Hematopoietic multipotent progenitor cell treated with erythropoietin and hydrocortisone succinate and interleukin-3 and kit ligand, for 15 days (in vitro differentiated cells): Measurements from ENCODE around the gene CSRNP3.

Experiments
- DNase-seq: peaks from one replicate; pipeline ENCODE4 v3.0.0-alpha.2; 2015; ENCODE audit warnings: low spot score

CSRNP3 gene

GRCh38 chr2:165471349-165471950 is 2.0 kb downstream of the CSRNP3 start:
- no peak for DNase-seq

- DNase-seq, result no peak
Measured at GRCh38 chr2:165472922-165473321, 3.4 kb downstream of the CSRNP3 start.

- DNase-seq, result no peak
Measured at GRCh38 chr2:165474619-165475276, 5.2 kb downstream of the CSRNP3 start.

GRCh38 chr2:165475277-165476004 is 5.9 kb downstream of the CSRNP3 start:
- no peak for DNase-seq

GRCh38 chr2:165479856-165480255 is 10.4 kb downstream of the CSRNP3 start:
- no peak for DNase-seq

- no peak for DNase-seq
Measured at GRCh38 chr2:165494573-165494972, 25.1 kb downstream of the CSRNP3 start.

- DNase-seq, result no peak
Measured at GRCh38 chr2:165497659-165498317, 28.3 kb downstream of the CSRNP3 start.

- DNase-seq, result no peak
Measured at GRCh38 chr2:165499131-165499530, 29.6 kb downstream of the CSRNP3 start.

- no peak for DNase-seq
Measured at GRCh38 chr2:165500001-165500400, 30.5 kb downstream of the CSRNP3 start.

GRCh38 chr2:165500816-165501215 is 31.3 kb downstream of the CSRNP3 start:
- no peak for DNase-seq

- DNase-seq, result no peak
Measured at GRCh38 chr2:165505514-165505913, 36.0 kb downstream of the CSRNP3 start.

GRCh38 chr2:165508927-165509326 is 39.4 kb downstream of the CSRNP3 start:
- no peak for DNase-seq

GRCh38 chr2:165513479-165513878 is 44.0 kb downstream of the CSRNP3 start:
- DNase-seq, result no peak

- DNase-seq, result no peak
Measured at GRCh38 chr2:165518611-165519010, 49.1 kb downstream of the CSRNP3 start.

GRCh38 chr2:165522719-165523118 is 53.2 kb downstream of the CSRNP3 start:
- no peak for DNase-seq

GRCh38 chr2:165524720-165525119 is 55.2 kb downstream of the CSRNP3 start:
- DNase-seq, result no peak

GRCh38 chr2:165528691-165529090 is 59.2 kb downstream of the CSRNP3 start:
- DNase-seq, result no peak

GRCh38 chr2:165529130-165529529 is 59.6 kb downstream of the CSRNP3 start:
- no peak for DNase-seq

GRCh38 chr2:165533331-165533730 is 63.8 kb downstream of the CSRNP3 start:
- DNase-seq, result no peak

GRCh38 chr2:165535471-165535870 is 66.0 kb downstream of the CSRNP3 start:
- DNase-seq, result no peak

- DNase-seq, result no peak
Measured at GRCh38 chr2:165536851-165537499, 67.5 kb downstream of the CSRNP3 start.

- DNase-seq, result no peak
Measured at GRCh38 chr2:165539985-165540384, 70.5 kb downstream of the CSRNP3 start.
